Measurements from ENCODE around the gene NCBP1.

NCBP1 gene

DNA sequence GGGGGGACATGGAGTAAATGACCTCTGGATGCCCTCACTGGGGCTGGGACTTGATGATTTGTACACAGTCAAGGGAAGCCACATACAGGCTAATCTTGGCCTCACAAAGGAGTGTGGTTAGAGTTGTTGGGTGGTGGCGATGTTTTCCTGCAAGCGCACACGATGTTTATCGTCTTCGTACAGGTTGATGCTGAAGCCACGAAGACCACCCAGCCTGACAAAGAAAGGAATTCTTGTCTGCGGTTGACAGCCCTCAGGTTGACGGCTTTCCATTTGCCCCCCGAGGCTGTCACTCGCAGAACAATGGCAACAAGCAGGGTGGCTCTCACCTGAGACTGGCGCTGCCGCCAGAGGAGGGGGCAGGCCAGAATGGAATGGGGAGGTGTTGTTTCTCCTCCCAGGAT, 77.6 kb downstream of the NCBP1 start:
- TF ChIP-seq, protein P1, sequence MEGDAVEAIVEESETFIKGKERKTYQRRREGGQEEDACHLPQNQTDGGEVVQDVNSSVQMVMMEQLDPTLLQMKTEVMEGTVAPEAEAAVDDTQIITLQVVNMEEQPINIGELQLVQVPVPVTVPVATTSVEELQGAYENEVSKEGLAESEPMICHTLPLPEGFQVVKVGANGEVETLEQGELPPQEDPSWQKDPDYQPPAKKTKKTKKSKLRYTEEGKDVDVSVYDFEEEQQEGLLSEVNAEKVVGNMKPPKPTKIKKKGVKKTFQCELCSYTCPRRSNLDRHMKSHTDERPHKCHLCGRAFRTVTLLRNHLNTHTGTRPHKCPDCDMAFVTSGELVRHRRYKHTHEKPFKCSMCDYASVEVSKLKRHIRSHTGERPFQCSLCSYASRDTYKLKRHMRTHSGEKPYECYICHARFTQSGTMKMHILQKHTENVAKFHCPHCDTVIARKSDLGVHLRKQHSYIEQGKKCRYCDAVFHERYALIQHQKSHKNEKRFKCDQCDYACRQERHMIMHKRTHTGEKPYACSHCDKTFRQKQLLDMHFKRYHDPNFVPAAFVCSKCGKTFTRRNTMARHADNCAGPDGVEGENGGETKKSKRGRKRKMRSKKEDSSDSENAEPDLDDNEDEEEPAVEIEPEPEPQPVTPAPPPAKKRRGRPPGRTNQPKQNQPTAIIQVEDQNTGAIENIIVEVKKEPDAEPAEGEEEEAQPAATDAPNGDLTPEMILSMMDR (conservative IDR thresholded peaks at IDR 0.05; ENCODE audit: low read depth, low read length): no peak
- no peak for DNase-seq (ENCODE audit: low read depth)

DNA sequence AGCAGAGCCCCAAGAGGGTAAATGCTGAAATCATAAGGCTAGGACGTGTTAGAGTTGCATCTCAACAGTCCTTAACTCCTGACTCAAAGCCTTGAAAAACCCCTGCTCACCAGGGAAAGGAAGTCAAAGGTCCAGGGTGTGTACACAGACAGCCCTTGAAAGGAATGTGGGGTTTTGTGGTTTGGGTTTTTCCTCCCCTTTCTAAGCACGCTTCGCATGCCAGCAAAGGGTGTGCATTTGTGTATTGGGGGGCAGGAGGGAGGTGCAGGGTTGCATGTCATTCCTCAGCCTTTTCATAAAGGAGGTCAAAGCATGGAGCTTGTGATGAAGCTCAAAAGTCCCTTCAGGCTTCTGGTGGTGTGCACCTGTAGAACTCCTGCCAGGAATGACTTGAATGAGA, 80.8 kb downstream of the NCBP1 start:
- DNase-seq (ENCODE audit: low read depth): peak; percentile 54
- H3K4me3 ChIP-seq (ENCODE audit: low read depth, low read length): no peak overlapping the region
- TF ChIP-seq, protein P1 (conservative IDR thresholded peaks at IDR 0.05; ENCODE audit: low read depth, low read length): no peak

More for the DNA sequence above, 77.6 kb downstream of the NCBP1 start:
- no peak overlapping the region for H3K4me3 ChIP-seq (ENCODE audit: low read depth, low read length)

DNA sequence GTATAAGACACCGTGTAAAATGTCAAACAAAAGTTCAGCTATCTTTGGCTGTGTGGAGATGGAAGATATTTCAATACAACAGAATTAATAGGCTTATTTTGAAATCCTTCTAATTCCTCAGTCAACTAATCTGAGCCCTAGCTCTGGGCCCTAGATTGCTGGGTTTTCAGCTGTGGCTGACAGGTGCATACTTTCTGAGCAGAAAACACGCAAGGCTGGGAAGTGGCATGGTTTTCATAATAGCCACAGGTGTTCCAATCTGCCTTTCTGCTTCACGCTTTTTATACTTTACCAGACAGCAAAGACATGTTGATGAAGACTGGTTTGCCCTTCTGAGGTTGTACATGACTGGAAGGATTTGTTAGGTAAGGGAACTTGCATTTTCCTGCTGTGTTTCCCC, 84.2 kb downstream of the NCBP1 start:
- no peak for DNase-seq (ENCODE audit: low read depth)
- no peak overlapping the region for H3K4me3 ChIP-seq (ENCODE audit: low read depth, low read length)
- TF ChIP-seq, protein P1 (conservative IDR thresholded peaks at IDR 0.05; ENCODE audit: low read depth, low read length): no peak

DNA sequence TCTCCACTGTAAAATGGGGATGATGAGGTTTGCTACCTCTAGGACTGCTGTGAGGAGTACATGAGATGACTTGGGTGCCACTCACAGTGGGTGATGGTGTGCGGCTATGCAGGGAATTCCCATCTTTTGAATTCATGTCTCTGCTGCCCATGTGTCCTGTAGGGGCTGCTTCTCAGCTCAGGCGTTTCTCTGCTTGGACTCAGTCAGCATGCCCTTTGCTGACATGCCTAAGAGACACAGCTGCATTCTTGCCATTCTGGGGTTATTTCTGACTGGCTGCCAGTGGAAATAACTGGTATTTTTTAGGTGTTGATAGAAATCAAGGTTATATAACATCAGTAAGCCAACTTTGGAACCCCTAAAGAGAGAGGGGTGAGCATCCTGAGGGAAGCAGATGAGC, 87.8 kb downstream of the NCBP1 start:
- peak; percentile 25 for DNase-seq (ENCODE audit: low read depth)
- H3K4me3 ChIP-seq (ENCODE audit: low read depth, low read length): no peak overlapping the region
- TF ChIP-seq, protein P1 (conservative IDR thresholded peaks at IDR 0.05; ENCODE audit: low read depth, low read length): no peak

DNA sequence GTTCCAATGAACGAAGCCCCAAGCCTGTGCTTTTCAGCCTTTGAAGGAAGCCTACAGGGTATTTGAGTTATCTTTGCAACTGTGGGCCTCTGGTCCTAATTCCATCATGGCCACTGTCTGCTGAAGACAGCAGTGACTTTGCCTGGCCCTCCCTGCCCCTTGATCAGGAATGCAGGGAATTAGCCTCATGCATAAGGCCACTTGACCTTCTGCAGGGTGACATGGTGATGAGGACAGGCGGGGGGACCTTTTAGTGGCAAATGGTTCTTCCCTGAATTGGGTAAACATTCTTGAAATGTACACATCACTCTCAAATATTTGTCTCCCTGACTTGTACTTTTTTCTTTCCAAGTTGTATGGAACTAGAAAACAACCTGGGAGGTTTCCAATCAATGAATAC, 88.7 kb downstream of the NCBP1 start:
- DNase-seq (ENCODE audit: low read depth): no peak
- TF ChIP-seq, protein P1 (conservative IDR thresholded peaks at IDR 0.05; ENCODE audit: low read depth, low read length): no peak
- H3K4me3 ChIP-seq (ENCODE audit: low read depth, low read length): no peak overlapping the region
